OCI-LY7 (cell line): ENCODE results near the gene DPP10. TPM values are rescaled to one million over a fixed set of nuclear protein-coding genes. Genes with fewer than 3 reads are reported as not detected.

ENCODE experiments used
- BruUV-seq: library from RNA; stranded (reverse); fragments of 400-500 nt; replicated peaks from 2 replicates; lab custom pipeline; 2021; lab: Mats Ljungman, UMichigan
- CTCF ChIA-PET: fragments of 300-600 bp; sonication (Branson Sonifier 250); formaldehyde crosslinking; loops from one replicate; lab custom pipeline; 2022; ENCODE audit warnings: antibody characterized with exemption; ENCODE audit not compliant: unreplicated experiment; lab: Charles Lee
- POLR2A ChIA-PET: fragments of 300-600 bp; sonication (Branson Sonifier 250); formaldehyde crosslinking; loops from one replicate; lab custom pipeline; 2022; ENCODE audit warnings: antibody characterized with exemption; lab: Charles Lee
- DNase-seq: peaks from one replicate; pipeline ENCODE4 v3.0.0-alpha.2; 2015; ENCODE audit warnings: low spot score
- H2AFZ ChIP-seq: fragments of 200-600 bp; sonication (generic), shearing (Covaris generic); 2 replicates; pipeline ENCODE4 v1.6.1; 2014; ENCODE audit warnings: mild to moderate bottlenecking, antibody characterized with exemption, low read length, moderate library complexity
- H3K27ac ChIP-seq: fragments of 200-600 bp; sonication (generic); 2 replicates; pipeline ENCODE4 v1.5.1; 2014; ENCODE audit warnings: mixed run types, low read depth, mild to moderate bottlenecking, moderate library complexity, low read length, inconsistent platforms; ENCODE audit not compliant: poor library complexity, severe bottlenecking
- H3K36me3 ChIP-seq: fragments of 200-600 bp; sonication (generic); 2 replicates; pipeline ENCODE4 v1.6.1; 2014; ENCODE audit warnings: mild to moderate bottlenecking, antibody characterized with exemption, low read length, moderate library complexity, mixed read lengths; ENCODE audit not compliant: insufficient read depth
- H3K4me1 ChIP-seq: fragments of 200-600 bp; sonication (generic); 2 replicates; pipeline ENCODE4 v1.5.1; 2014; ENCODE audit warnings: mild to moderate bottlenecking, low read length; ENCODE audit not compliant: insufficient read depth, poor library complexity, severe bottlenecking
- H3K4me2 ChIP-seq: fragments of 200-600 bp; sonication (generic); 2 replicates; pipeline ENCODE4 v1.6.1; 2014; ENCODE audit warnings: mild to moderate bottlenecking, low read length
- H3K4me3 ChIP-seq: fragments of 200-600 bp; sonication (generic); 2 replicates; pipeline ENCODE4 v1.5.1; 2014; ENCODE audit warnings: mild to moderate bottlenecking, low read depth, low read length; ENCODE audit not compliant: poor library complexity, severe bottlenecking
- H3K79me2 ChIP-seq: fragments of 200-600 bp; sonication (generic); 2 replicates; pipeline ENCODE4 v1.6.1; 2016; ENCODE audit warnings: low read depth, mild to moderate bottlenecking, low read length, moderate library complexity, mixed read lengths; ENCODE audit not compliant: insufficient read depth
- H3K9me2 ChIP-seq: fragments of 200-600 bp; sonication (generic); 2 replicates; pipeline ENCODE4 v1.6.1; 2016; ENCODE audit warnings: mild to moderate bottlenecking, low read length, mixed read lengths; ENCODE audit not compliant: insufficient read depth
- H3K9me3 ChIP-seq: fragments of 200-600 bp; sonication (generic); 2 replicates; pipeline ENCODE4 v1.6.1; 2014; ENCODE audit warnings: mild to moderate bottlenecking, mixed run types, low read length, mixed read lengths
- H4K20me1 ChIP-seq: fragments of 200-600 bp; sonication (generic); 2 replicates; pipeline ENCODE4 v1.6.1; 2014; ENCODE audit warnings: mild to moderate bottlenecking, antibody characterized with exemption, low read length, moderate library complexity, mixed read lengths; ENCODE audit not compliant: insufficient read depth
- EZH2phosphoT487 ChIP-seq: fragments of 200-600 bp; sonication (generic); IDR thresholded peaks from 2 replicates; pipeline ENCODE4 v1.6.1; 2018; ENCODE audit warnings: low read depth, borderline replicate concordance, mild to moderate bottlenecking, mixed run types, antibody characterized with exemption, low read length, moderate library complexity, mixed read lengths
- intact Hi-C: fragments of 100-400 bp; cut with micrococcal nuclease; formaldehyde crosslinking; loops from one replicate; pipeline ENCODE4 v1.10.0; 2022; ENCODE audit not compliant: unreplicated experiment
- total RNA-seq, 2 experiments: library from RNA; depleted of rRNA in 1 of 2; stranded (reverse); fragments of >200 nt in 1 of 2; shearing (Covaris generic) in 1 of 2; gene quantifications; 2 replicates each; pipeline ENCODE4 v1.2.3, GENCODE V29; 2014 to 2022
- TF ChIP-seq, protein P1 (sequence below): fragments of 200-600 bp; sonication (generic); conservative IDR thresholded peaks from 2 replicates; pipeline ENCODE4 v1.5.1; 2014; ENCODE audit warnings: mild to moderate bottlenecking, antibody characterized with exemption, low read length, moderate library complexity, mixed read lengths

DPP10 gene
- total RNA-seq, 2 experiments from 2014 or later, result not detected

- TF ChIP-seq EZH2phosphoT487, result no peak
- TF ChIP-seq, protein P1, sequence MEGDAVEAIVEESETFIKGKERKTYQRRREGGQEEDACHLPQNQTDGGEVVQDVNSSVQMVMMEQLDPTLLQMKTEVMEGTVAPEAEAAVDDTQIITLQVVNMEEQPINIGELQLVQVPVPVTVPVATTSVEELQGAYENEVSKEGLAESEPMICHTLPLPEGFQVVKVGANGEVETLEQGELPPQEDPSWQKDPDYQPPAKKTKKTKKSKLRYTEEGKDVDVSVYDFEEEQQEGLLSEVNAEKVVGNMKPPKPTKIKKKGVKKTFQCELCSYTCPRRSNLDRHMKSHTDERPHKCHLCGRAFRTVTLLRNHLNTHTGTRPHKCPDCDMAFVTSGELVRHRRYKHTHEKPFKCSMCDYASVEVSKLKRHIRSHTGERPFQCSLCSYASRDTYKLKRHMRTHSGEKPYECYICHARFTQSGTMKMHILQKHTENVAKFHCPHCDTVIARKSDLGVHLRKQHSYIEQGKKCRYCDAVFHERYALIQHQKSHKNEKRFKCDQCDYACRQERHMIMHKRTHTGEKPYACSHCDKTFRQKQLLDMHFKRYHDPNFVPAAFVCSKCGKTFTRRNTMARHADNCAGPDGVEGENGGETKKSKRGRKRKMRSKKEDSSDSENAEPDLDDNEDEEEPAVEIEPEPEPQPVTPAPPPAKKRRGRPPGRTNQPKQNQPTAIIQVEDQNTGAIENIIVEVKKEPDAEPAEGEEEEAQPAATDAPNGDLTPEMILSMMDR, result no peak
- intact Hi-C loops, result no loop called here
- DNase-seq, result no peak
Observed at GRCh38 chr2:115057473-115057872, 615.0 kb downstream of the DPP10 start.

DNA sequence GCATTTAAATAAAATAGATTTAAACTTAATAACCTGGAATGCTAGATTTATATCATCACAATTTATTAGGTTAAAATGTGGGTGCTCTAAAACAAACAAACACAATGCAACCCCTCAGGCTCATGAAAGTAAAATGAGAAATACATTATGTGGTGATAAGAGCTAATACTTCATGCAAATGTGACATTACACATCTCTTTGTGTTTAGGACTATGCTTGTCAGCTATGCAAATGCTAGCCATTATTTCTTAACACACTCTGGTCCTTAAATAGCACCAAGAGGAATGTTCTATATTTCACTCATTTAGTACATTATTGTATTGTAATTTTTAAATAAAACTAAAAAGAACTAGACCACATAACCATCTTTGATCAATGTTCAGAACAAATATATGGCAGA, 627.6 kb downstream of the DPP10 start:
- Histone ChIP-seq H3K79me2 (no peaks in the 10 kb centered on the region), H3K9me2 (no peaks in the 10 kb centered on the region), H3K4me1 (no peaks in the 10 kb centered on the region), H3K27ac (no peak overlapping the region), H3K36me3 (no peaks in the 10 kb centered on the region), H2AFZ (no peak overlapping the region), H4K20me1 (no peaks in the 10 kb centered on the region), H3K4me3 (no peak overlapping the region), H3K9me3 (no peaks in the 10 kb centered on the region), H3K4me2 (no peak overlapping the region)
- CTCF ChIA-PET, result no interaction called here
- no TSS peak for BruUV-seq
- intact Hi-C loops, result no loop called here
- POLR2A ChIA-PET, result interaction anchor here (0.6 kb wide), 1 partner anchor 672 kb away, joined by 6 read pairs; no protein-coding TSS in a partner anchor
- TF ChIP-seq, protein P1, result no peak
- TF ChIP-seq EZH2phosphoT487, result no peak
- no peak for DNase-seq

More at GRCh38 chr2:115057473-115057872, 615.0 kb downstream of the DPP10 start:
- no peak overlapping the region for H2AFZ ChIP-seq
- no peak overlapping the region for H3K27ac ChIP-seq
- CTCF ChIA-PET, result interaction anchor here (0.6 kb wide), 2 partner anchors 324 to 1503 kb away, joined by 3 to 6 read pairs; no protein-coding TSS in a partner anchor
- no peaks in the 10 kb centered on the region for H4K20me1 ChIP-seq
- no peaks in the 10 kb centered on the region for H3K36me3 ChIP-seq
- no peak overlapping the region for H3K4me3 ChIP-seq
- H3K4me2 ChIP-seq, result no peak overlapping the region
- no peaks in the 10 kb centered on the region for H3K9me3 ChIP-seq
- H3K4me1 ChIP-seq, result no peaks in the 10 kb centered on the region
- POLR2A ChIA-PET, result interaction anchor here (0.6 to 1.1 kb wide), 2 partner anchors 22 to 23 kb away, joined by 3 to 8 read pairs; no protein-coding TSS in a partner anchor
- no peaks in the 10 kb centered on the region for H3K9me2 ChIP-seq
- H3K79me2 ChIP-seq, result no peaks in the 10 kb centered on the region
- BruUV-seq, result no TSS peak

DNA sequence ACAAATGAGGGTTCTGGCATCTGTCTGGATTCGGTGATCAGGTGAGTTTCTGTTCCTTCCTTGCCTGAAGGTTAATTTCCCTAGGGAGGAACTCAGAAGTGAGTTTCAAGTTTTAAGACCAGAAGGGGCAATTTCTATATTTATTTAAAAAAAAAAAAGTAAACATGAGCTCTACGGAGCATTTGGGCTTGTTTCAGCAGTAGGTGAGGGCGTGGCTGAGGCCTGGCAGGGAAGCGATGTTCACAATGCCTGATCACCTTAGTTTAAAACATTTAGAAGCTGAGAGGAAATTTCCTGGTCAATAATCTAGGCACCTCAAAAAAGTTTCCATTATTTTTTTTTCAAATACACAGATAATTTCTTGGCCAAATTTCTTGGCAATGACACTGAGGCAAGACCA, 629.1 kb downstream of the DPP10 start:
- H3K9me3 ChIP-seq, result no peaks in the 10 kb centered on the region
- POLR2A ChIA-PET, result interaction anchor here (0.6 kb wide), 1 partner anchor 11 kb away, joined by 3 read pairs; no protein-coding TSS in a partner anchor
- no peaks in the 10 kb centered on the region for H3K9me2 ChIP-seq
- CTCF ChIA-PET, result no interaction called here
- intact Hi-C loops, result no loop called here
- no peaks in the 10 kb centered on the region for H3K79me2 ChIP-seq
- no peak overlapping the region for H3K4me2 ChIP-seq
- H2AFZ ChIP-seq, result no peak overlapping the region
- H3K27ac ChIP-seq, result no peak overlapping the region
- BruUV-seq, result no TSS peak
- TF ChIP-seq, protein P1, result no peak
- no peak for TF ChIP-seq EZH2phosphoT487
- H3K4me3 ChIP-seq, result no peak overlapping the region
- no peaks in the 10 kb centered on the region for H3K4me1 ChIP-seq
- H4K20me1 ChIP-seq, result no peaks in the 10 kb centered on the region
- H3K36me3 ChIP-seq, result no peaks in the 10 kb centered on the region
- DNase-seq, result no peak
